Measurements from ENCODE around the gene ARPIN. TPM values are rescaled to one million over a fixed set of nuclear protein-coding genes. Genes with fewer than 3 reads are reported as not detected.

ARPIN gene
- total and polyA plus RNA-seq, 10 of the 15 experiments (the other 5 are each of a cell fraction or from before 2014, with no cell fraction given): 0.02 to 0.04 TPM; not detected in 8

GRCh38 chr15:89878323-89878722, 34.4 kb downstream of the ARPIN start (continued):
- TF ChIP-seq ZNF207 (IDR thresholded peaks at IDR 0.05; ENCODE audit: borderline replicate concordance) (no peak), NFIC (IDR thresholded peaks at IDR 0.05; ENCODE audit: low read depth, low read length) (no peak), BMI1 (IDR thresholded peaks at IDR 0.05; ENCODE audit: borderline replicate concordance) (no peak), MTA2 (IDR thresholded peaks at IDR 0.05; ENCODE audit: low read depth) (no peak), PRDM15 (CRISPR knock-in tag; IDR thresholded peaks at IDR 0.05) (no peak), CBFB (IDR thresholded peaks at IDR 0.05; ENCODE audit: low read depth) (no peak), MEF2B (IDR thresholded peaks at IDR 0.05; ENCODE audit: partially characterized antibody, poor library complexity, severe bottlenecking) (no peak), HDGF (IDR thresholded peaks at IDR 0.05) (no peak), EZH2 (IDR thresholded peaks at IDR 0.05; ENCODE audit: borderline replicate concordance, control insufficient read depth, low read depth, low read length) (no peak)

GRCh38 chr15:89877083-89877425, 35.7 kb downstream of the ARPIN start:
- DNase-seq (ENCODE audit: low read depth, low spot score) (no peak), FAIRE-seq (no peak), ATAC-seq (no peak)
- Histone ChIP-seq H3K36me3 (ENCODE audit: control insufficient read depth in 2 of 2, insufficient read depth in 2 of 2, low read length in 1 of 2) (no peaks in the 10 kb centered on the region; a peak in 1 of 4 replicates), H3K79me2 (ENCODE audit: control insufficient read depth, insufficient read depth, low read length) (no peaks in the 10 kb centered on the region), H3K9me3 (replicated peaks; ENCODE audit: control insufficient read depth, insufficient read depth, low read length) (no peaks in the 10 kb centered on the region), H3K27ac (ENCODE audit: control insufficient read depth, insufficient read depth) (no peak overlapping the region), H3K4me3 (no peak overlapping the region), H2AFZ (ENCODE audit: control insufficient read depth, low read depth, low read length) (no peak overlapping the region), H3K27me3 (replicated peaks in 1 of 2; ENCODE audit: control insufficient read depth in 2 of 2, insufficient read depth in 2 of 2, low read length in 1 of 2) (no peaks in the 10 kb centered on the region), H3K9ac (ENCODE audit: control insufficient read depth, insufficient read depth, low read length) (no peak overlapping the region), H4K20me1 (ENCODE audit: control insufficient read depth, insufficient read depth) (no peaks in the 10 kb centered on the region), H3K4me1 (ENCODE audit: control insufficient read depth, insufficient read depth, low read length) (no peaks in the 10 kb centered on the region), H3K4me2 (ENCODE audit: control insufficient read depth, insufficient read depth) (no peak overlapping the region)
- TF ChIP-seq SMAD1 (IDR thresholded peaks at IDR 0.05; ENCODE audit: low read depth, partially characterized antibody) (no peak), ZNF217 (IDR thresholded peaks at IDR 0.05) (no peak), FOXK2 (IDR thresholded peaks at IDR 0.05) (no peak)
- intact Hi-C loops (cut with micrococcal nuclease; ENCODE audit: unreplicated experiment) (loop anchor here (5.0 kb wide), 1 partner anchor 210 kb away; no protein-coding TSS in a partner anchor), in situ Hi-C loops (cut with MboI) (loop anchor here (5.0 kb wide), 1 partner anchor 120 kb away; no protein-coding TSS in a partner anchor)
- SMC1A ChIA-PET (ENCODE audit: uncharacterized antibody, unreplicated experiment): interaction anchor here (0.8 to 5.2 kb wide), 10 partner anchors 10 to 139 kb away, joined by 3 to 132 read pairs (median 3); no protein-coding TSS in a partner anchor
- BruUV-seq (replicated peaks): no TSS peak
- CTCF ChIA-PET: interaction anchor here (0.6 to 9.0 kb wide), 15 partner anchors 14 to 195 kb away, joined by 3 to 380 read pairs (median 3); partner anchors contain the start of genes AP3S2 and MESP1
- RAD21 ChIA-PET (ENCODE audit: unreplicated experiment): interaction anchor here (1.2 to 2.4 kb wide), 4 partner anchors 10 to 139 kb away, joined by 4 to 19 read pairs (median 6); no protein-coding TSS in a partner anchor
- WGBS (ENCODE audit: insufficient coverage, insufficient replicate concordance, low lambda C conversion rate, missing lambda C conversion rate): 68% methylated on average over 2 of the region's 2 CpGs
- POLR2A ChIA-PET: no interaction called here
